Stomach (tissue), 9 donors: ENCODE measurements around the gene SMC1B. TPM values are rescaled to one million over a fixed set of nuclear protein-coding genes. Genes with fewer than 3 reads are reported as not detected.

Source experiments
- DNase-seq, 2 donors: peaks; one replicate each; pipeline versions ENCODE4 v3.0.0 to v3.0.0-alpha.2; 2013 to 2019
- H3K27ac ChIP-seq, 5 donors: fragments of 200-600 bp in 4 of 5; sonication (generic) in 4 of 5; one replicate each; pipeline ENCODE4 v1.5.1; 2013 to 2019; ENCODE audit warnings: mild to moderate bottlenecking in 1 of 5, moderate library complexity in 1 of 5
- H3K27me3 ChIP-seq, 3 donors: fragments of 200-600 bp; sonication (generic); one replicate each; pipeline ENCODE4 v1.5.1; 2017 to 2019; ENCODE audit warnings: mixed run types in 1 of 3
- H3K36me3 ChIP-seq, 4 donors: fragments of 200-600 bp; sonication (generic); 1 replicate in 3 of 4; 2 replicates in 1 of 4; pipeline ENCODE4 v1.5.1; 2016 to 2019
- H3K4me1 ChIP-seq, 4 donors: fragments of 200-600 bp; sonication (generic); one replicate each; pipeline ENCODE4 v1.5.1; 2016 to 2019
- H3K4me3 ChIP-seq, 4 donors: fragments of 200-600 bp; sonication (generic) in 3 of 4; one replicate each; pipeline ENCODE4 v1.5.1; 2016 to 2019; ENCODE audit warnings: mild to moderate bottlenecking in 1 of 4
- H3K9me3 ChIP-seq, 4 donors: fragments of 200-600 bp; sonication (generic); one replicate each; pipeline ENCODE4 v1.5.1; 2016 to 2019
- EP300 ChIP-seq: sonication (generic); formaldehyde crosslinking; IDR thresholded peaks from one replicate; pipeline ENCODE4 v1.6.1; 2017; ENCODE audit warnings: antibody characterized with exemption
- POLR2A ChIP-seq, 4 donors: fragments of 450-650 bp; IDR thresholded peaks; one replicate each; pipeline ENCODE4 v1.6.1; 2016; ENCODE audit warnings: antibody characterized with exemption in 4 of 4, control low read depth in 2 of 4, mild to moderate bottlenecking in 1 of 4, moderate library complexity in 1 of 4
- POLR2AphosphoS5 ChIP-seq, 3 donors: sonication (generic); formaldehyde crosslinking; IDR thresholded peaks; one replicate each; pipeline ENCODE4 v1.6.1; 2016; ENCODE audit warnings: antibody characterized with exemption in 3 of 3
- WGBS, 5 donors: extraction: QIAGEN DNeasy Blood & Tissue Kit in 3 of 5; methylation state at CpG; one replicate each; pipeline versions ENCODE4 v1.1.5 to v1.1.7; 2013 to 2018; 5-methylcytosine and 5-hydroxymethylcytosine counted together
- intact Hi-C: fragments of 100-400 bp; cut with DNase I; formaldehyde crosslinking; loops from one replicate; pipeline ENCODE4 v1.15.1; 2023; ENCODE audit warnings: low total_unique reads
- polyA plus RNA-seq, 3 donors: library from polyadenylated mRNA; stranded (reverse); fragments of 200-250 nt; gene quantifications; one replicate each; pipeline ENCODE4 v1.2.3, GENCODE V29; 2013
- total RNA-seq, 5 donors: library from RNA; depleted of rRNA; stranded (reverse); fragments of >200 nt; gene quantifications; one replicate each; pipeline versions ENCODE4 v1.1.0 to v1.2.3, GENCODE V29; 2014 to 2016
- TF ChIP-seq, protein P1 (sequence below), 7 experiments: fragments of 450-650 bp in 4 of 7; fragments of 200-600 bp in 3 of 7; sonication (generic) in 3 of 7; IDR thresholded peaks; one replicate each; pipeline ENCODE4 v1.5.1; 2016 to 2019; ENCODE audit warnings: antibody characterized with exemption in 7 of 7, control low read depth in 2 of 7, mild to moderate bottlenecking in 1 of 7
- donor health status: healthy with polysubstance abuse.
- donor health status: Bipolar disorder and iron deficiency.
- donor health status: healthy.

SMC1B gene
- total and polyA plus RNA-seq, 8 donors = 0.05 TPM; not detected in 7

DNA sequence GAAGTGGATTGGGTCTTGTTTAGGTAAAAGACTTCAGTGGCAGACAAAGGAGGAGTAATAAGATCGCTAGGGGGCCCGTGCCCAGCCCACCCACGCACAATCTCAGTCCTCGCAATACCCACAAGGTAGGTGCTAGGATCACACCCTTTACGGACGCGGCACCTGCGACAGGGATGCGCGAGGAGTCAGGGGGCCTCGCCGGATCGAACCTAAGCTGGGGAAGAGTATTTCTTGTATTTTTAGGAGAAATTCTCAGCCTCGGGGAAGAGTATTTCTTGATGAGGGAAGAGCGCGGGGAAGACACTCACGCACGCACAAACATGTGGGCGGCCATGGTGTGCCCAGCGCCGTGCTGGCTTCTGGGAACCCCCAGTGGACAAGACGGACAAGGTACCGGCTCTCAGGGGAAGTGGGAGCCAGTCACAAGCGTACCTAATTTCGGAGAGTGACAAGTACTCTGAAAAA, 104.4 kb downstream of the SMC1B start:
- no peaks in the 10 kb centered on the region for H3K9me3 ChIP-seq
- DNase-seq = peak in 1 of 2 donors; percentile 56
- H3K4me1 ChIP-seq = peaks cover 24 to 43% (median 36%) of the 10 kb centered on the region in 4 donors
- intact Hi-C loops = no loop called here
- no peaks in the 10 kb centered on the region for H3K27me3 ChIP-seq
- peak overlapping the region; percentile 79 to 92 (median 89) for H3K27ac ChIP-seq
- 44 to 60% (median 52%) methylated on average over 25 of the region's 25 CpGs for WGBS, 5 donors
- TF ChIP-seq POLR2A (IDR thresholded peaks at IDR 0.05) (no peak), EP300 (no peak), POLR2AphosphoS5 (IDR thresholded peaks at IDR 0.05) (no peak)
- TF ChIP-seq, protein P1, sequence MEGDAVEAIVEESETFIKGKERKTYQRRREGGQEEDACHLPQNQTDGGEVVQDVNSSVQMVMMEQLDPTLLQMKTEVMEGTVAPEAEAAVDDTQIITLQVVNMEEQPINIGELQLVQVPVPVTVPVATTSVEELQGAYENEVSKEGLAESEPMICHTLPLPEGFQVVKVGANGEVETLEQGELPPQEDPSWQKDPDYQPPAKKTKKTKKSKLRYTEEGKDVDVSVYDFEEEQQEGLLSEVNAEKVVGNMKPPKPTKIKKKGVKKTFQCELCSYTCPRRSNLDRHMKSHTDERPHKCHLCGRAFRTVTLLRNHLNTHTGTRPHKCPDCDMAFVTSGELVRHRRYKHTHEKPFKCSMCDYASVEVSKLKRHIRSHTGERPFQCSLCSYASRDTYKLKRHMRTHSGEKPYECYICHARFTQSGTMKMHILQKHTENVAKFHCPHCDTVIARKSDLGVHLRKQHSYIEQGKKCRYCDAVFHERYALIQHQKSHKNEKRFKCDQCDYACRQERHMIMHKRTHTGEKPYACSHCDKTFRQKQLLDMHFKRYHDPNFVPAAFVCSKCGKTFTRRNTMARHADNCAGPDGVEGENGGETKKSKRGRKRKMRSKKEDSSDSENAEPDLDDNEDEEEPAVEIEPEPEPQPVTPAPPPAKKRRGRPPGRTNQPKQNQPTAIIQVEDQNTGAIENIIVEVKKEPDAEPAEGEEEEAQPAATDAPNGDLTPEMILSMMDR (IDR thresholded peaks at IDR 0.05) = no peak
- H3K36me3 ChIP-seq = peaks cover 0 to 9% (median 0%) of the 10 kb centered on the region in 4 donors
- H3K4me3 ChIP-seq = peak overlapping the region; percentile 66 to 96 (median 89)

DNA sequence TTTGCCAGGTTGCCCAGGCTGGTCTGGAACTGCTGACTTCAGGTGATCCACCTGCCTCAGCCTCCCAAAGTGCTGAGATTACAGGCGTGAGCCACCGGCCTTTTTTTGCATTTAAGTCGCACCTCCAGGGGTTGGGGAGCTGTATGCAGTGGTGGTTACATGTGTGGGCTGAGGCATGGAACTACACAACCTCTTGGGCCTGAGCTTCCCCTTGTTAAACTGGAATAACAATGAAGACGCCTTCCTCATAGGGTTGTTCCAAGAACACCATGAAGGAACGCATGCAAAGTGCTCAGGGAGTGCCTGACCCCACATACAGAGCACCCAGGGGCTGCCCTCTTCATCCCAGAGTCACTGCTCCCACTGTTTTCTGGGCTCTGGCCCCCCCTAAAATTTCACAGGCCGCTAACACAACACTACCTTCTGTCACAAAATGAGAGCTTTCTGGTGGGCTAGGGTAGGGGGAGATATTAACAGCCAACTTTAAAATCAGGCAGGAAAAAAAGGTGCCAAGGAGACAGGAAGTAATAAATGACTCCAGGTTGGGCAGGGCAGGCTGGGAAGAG, 104.9 kb downstream of the SMC1B start:
- TF ChIP-seq, protein P1 (IDR thresholded peaks at IDR 0.05) = no peak
- no peak for TF ChIP-seq POLR2A (IDR thresholded peaks at IDR 0.05)
- TF ChIP-seq EP300 = no peak
- TF ChIP-seq POLR2AphosphoS5 (IDR thresholded peaks at IDR 0.05) = no peak
- Histone ChIP-seq H3K4me1 (peaks cover 19 to 38% (median 32%) of the 10 kb centered on the region in 4 donors), H3K27me3 (no peaks in the 10 kb centered on the region), H3K4me3 (no peak overlapping the region), H3K9me3 (no peaks in the 10 kb centered on the region), H3K36me3 (peaks cover 0 to 9% (median 0%) of the 10 kb centered on the region in 4 donors), H3K27ac (peak overlapping the region in 2 of 5 donors; percentile 89 to 92)
- intact Hi-C loops = no loop called here
- 89 to 94% (median 91%) methylated on average over 5 to 6 of the region's 6 CpGs for WGBS, 5 donors
- no peak for DNase-seq

DNA sequence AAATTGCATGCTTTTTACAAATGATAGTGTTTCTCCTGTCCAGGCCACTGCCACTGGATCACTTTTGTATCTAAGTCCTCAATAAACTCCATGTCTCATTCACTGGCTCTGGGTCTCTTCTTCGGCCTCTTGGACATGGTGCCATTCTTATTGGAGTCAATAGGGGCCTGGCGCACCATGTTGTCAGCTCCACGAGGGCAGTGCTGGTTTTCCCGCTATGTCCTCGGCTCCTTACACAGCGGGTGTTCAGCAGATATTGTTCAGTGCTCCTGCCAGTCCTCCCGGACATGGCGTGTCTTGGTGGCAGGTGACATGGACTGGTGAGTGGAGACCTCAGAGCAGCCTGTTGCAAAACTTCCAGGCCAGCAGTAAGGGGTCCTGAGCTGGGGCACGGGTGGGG, 107.3 kb downstream of the SMC1B start:
- no peak for DNase-seq
- Histone ChIP-seq H3K36me3 (no peaks in the 10 kb centered on the region), H3K4me3 (no peak overlapping the region), H3K9me3 (no peaks in the 10 kb centered on the region), H3K27ac (no peak overlapping the region), H3K27me3 (no peaks in the 10 kb centered on the region), H3K4me1 (peaks cover 13 to 20% (median 18%) of the 10 kb centered on the region in 4 donors)
- WGBS, 5 donors = 89 to 95% (median 93%) methylated on average over 9 of the region's 9 CpGs
- intact Hi-C loops = no loop called here
- TF ChIP-seq, protein P1 (IDR thresholded peaks at IDR 0.05) = no peak
- TF ChIP-seq POLR2A (IDR thresholded peaks at IDR 0.05) (no peak), EP300 (no peak), POLR2AphosphoS5 (IDR thresholded peaks at IDR 0.05) (no peak)

DNA sequence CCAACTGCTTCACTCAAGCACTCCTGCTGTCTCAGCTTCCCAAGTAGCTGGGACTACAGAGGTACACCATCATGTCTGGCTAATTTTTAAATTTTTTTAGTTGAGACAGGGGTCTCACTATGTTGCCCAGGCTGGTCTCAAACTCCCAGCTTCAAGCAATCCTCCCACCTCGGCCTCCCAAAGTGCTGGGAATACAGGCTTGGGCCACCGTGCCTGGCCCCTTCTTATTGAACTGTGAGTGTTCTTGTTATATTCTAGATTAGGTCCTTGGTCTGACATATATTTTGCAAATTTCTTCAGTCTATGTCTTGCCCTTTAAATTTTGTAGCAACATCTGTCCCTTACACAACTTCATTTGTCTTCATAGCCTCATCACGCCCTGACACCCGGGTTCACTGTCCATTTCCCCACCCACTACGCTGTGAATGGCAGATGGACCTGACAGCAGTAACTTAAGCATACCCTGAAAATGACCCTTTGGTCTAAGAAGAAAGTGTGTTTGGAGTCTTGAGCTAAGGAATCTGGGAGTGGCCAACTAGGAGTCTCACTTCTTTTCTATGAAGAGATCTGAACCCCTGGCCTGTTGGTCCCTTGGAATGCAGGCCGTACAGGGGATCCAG, 107.8 kb downstream of the SMC1B start:
- TF ChIP-seq, protein P1 (IDR thresholded peaks at IDR 0.05) = no peak
- TF ChIP-seq EP300 (no peak), POLR2A (IDR thresholded peaks at IDR 0.05) (no peak), POLR2AphosphoS5 (IDR thresholded peaks at IDR 0.05) (no peak)
- Histone ChIP-seq H3K9me3 (no peaks in the 10 kb centered on the region), H3K36me3 (no peaks in the 10 kb centered on the region), H3K4me1 (peaks cover 7 to 15% (median 12%) of the 10 kb centered on the region in 4 donors), H3K27ac (no peak overlapping the region), H3K27me3 (no peaks in the 10 kb centered on the region), H3K4me3 (no peak overlapping the region)
- intact Hi-C loops = no loop called here
- 71 to 80% (median 74%) methylated on average over 6 of the region's 6 CpGs for WGBS, 5 donors
- no peak for DNase-seq
